CD4-positive, alpha-beta T cell treated with Interleukin-6 for 4 hours (primary cell): ENCODE measurements around the gene RPGRIP1L.
A peak's percentile ranks its signal among the peaks of the same experiment; 100 is the strongest.

ENCODE experiments used
- DNase-seq: peaks from one replicate; pipeline ENCODE4 v3.0.0-alpha.2; 2020; ENCODE audit warnings: mixed read lengths

RPGRIP1L gene

DNA sequence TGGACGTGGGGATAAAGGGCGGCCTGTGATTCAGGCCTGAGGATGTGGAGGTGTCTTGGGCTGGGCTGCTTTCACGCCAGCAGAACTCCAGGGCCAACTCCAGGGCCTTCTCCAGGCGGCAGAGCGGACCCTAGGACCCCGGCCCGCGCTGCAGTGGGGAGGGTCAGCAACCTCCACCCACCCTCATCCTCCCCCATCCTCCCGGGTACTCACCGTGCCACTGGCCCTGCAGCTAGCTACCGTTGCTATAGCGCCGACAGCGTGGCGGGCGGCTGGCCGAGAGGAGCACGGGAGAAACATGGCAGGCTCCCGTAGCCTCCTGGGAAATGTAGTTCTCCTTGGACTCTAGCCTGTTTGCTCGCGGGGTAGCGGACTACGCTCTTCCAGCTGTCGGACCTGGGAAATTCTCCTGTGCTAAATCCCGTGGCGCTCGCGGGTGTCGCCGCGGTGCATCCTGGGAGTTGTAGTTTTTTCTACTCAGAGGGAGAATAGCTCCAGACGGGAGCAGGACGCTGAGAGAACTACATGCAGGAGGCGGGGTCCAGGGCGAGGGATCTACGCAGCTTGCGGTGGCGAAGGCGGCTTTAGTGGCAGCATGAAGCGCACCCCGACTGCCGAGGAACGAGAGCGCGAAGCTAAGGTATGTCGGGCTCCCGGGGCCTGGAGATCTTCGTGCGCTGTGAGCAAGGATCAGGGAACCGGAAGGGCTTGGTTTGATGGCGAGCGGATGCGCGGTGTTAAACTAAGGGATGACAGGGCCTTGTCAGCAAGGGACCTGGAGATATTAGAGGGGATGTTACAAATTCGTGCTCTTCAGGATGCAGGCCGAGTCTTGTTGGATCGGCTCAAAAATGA, at the start of gene RPGRIP1L, which contains the start of gene FTO:
TSS of gene RPGRIP1L (minus strand) at position 270 of the 855 bp plus-strand sequence. CDS start 3,136 bp downstream, outside the sequence.
TSS of gene FTO (plus strand) at position 567 of the 855 bp plus-strand sequence.
- peak; percentile 99 for DNase-seq

DNA sequence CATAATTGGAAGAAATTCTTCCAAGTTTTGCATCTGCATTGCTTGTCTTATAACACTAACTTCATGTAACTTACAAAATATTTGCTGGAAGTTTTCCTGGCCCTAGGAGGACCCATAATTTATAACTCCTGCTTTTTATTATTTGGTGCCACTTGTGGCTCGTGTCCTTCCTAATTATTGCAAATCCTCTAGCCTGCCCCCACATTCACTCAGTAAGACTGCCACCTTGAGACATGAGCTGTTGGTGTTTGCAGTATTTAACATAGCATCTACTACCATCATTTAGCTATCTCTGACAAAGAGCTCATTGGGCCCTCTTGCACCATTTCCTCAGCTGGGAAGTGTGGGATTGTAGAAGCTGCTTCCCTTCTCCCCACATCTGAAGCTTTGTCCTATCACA, 49.8 kb upstream of the RPGRIP1L start:
- DNase-seq = no peak

DNA sequence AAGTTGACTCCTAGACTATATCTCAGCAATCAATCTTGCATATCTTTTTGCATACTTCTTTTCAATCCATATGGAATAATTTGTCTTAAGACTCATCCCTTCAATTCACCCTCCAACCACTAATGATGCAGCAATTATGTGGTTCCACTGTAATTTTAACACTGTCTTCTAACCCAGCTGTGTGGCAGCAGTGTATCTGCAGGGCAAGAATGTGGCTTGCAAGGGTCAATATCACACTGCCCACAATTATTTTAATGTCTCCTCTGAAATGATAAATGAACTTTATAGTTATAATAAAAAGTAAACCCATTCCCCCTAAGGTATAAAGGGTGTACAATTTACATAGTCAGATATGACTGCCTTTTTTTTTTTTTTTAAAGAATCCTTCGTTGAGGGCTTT, 48.9 kb upstream of the RPGRIP1L start:
- no peak for DNase-seq

DNA sequence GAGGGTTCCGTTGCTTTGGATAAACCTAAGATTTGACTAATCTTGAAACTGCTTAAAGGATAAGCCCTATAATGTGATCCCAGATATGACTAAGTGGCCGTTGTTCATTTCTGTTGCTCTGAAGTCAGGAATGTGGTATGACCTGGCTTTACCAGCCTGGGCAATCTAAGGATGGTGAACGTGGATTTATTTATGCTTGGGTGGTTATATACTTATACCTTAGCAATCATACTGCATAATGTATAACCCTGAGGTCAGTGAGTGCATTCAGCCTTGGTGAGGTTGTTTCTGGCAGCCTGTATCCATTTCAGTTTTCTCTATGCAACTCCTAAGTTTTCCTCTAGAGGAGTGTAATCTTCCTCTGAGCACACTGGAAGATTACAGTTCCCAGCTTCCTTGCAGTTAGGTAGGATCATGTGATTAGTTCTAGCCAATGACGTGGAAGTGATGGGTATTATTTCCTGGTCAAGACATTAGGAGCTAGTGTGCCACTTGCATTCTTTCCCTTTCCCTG, 42.2 kb upstream of the RPGRIP1L start:
- DNase-seq = no peak

DNA sequence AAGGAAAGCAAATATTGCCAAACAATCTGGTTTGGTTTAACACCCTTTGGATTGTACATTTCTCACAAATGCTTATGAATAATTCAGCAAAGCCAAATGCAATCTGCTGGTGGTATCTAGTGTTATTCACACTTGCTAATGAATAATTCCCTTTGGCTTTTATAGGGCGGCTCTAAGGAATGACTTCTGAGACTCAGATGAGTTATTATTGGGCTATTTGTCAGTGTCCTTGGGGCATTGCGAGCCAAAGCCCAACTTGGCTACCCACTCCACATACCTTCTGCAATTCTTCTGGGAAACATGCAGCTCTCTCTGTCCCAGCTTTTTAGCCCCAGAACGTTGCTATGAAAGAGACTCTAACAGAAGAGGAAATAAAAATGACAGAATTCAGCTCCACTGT, 41.4 kb upstream of the RPGRIP1L start:
- no peak for DNase-seq

DNA sequence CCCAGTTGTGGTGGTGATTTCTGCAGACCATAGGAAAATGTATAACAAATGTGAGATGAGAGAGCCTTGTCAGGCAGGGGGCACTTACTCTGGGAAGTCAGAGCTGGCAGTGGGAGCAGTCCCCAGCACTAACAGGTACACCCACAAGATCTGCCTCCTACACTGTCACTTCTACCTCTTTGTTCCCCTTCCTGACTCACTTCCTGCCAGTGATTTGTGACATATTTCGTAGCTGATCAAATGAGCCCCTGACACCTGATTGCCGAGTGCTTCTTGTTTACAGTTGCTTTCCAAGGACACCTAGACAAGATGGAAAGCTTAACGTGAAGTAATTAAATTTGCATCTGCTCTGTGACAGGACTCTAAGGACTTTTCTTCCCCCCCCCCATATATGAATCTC, 40.8 kb upstream of the RPGRIP1L start:
- peak; percentile 37 for DNase-seq

DNA sequence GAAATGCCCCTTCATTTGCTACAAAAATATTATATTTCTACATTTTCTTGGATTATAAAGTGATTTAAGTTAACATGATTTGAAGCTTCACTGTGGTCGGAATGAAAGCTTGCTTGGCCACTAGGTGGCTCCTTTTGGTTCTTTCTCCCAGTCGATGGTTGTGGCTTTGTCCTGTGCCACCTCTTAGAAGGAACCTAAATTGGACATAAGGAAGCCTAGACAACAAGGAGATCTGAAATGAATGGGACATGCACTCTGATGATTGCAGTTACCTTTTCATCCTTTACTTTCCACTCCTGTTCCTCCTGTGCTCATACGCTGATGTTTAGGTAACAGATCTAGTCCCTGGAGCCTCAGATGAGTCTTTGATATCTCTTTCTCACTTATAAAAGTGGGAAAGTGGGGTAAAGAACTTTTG, 39.5 kb upstream of the RPGRIP1L start:
- DNase-seq = peak; percentile 11

DNA sequence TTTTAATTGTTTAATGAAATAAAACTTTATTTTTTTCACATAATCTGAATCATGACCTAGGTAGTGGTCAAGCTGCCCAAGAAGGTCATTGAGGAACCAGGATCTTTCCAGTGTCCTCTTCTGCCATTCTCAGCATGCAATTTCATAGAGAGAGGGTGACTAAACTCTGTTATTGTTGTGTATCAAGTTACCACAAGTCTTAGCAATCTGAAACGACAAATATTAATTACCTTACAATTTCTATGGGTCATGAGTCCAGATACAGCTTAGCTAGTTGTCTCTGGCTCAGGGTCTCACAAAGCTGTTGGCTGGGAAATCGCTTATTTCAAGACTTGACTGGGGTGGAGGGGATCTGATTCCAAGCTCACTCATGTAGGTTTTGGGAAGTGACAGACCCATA, 37.9 kb upstream of the RPGRIP1L start:
- no peak for DNase-seq

DNA sequence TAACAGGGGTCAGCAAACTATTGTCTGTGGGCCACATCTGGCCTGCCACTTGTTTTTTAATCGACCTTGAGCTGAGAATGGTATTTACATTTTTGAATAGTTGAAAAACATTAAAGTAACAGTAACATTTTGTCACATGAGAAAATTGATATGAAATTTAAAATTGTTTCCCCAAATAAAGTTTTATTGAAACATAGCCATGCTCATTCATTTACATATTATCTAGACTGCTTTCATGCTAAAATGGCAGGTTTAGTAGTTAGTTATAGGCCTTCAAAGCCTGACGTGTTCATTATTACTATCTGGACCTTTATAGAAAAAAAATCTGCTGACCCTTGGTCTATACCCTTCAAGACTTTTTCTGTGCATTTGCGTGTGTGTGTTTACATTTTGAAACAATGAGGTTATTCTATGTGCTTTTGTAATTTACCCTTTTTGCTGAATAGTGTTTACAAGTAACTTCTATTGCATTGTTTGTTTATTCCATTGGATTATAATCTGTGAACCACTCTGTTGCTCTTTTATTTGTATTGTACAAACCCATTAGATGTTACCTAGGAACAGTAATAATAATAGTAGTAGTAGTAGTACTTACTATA, 37.4 kb upstream of the RPGRIP1L start:
- no peak for DNase-seq

DNA sequence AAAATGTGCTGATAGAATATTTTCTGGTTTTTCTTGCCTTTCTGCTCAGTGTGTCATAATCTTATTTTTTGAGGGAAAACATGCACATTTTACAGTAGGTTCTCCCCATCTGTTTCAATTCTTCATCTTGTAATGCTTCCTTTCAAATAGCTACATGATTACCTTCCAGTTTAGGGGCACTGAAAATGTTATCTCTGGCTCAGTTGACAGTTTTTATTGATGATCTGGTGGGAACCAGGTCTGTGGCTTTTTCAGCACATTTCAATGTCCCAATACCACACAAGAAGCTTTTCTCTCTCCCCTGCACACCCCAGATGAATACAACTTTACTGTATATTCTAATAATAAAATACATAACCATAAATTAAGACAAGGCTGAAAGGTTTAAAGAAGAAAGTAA, 36.8 kb upstream of the RPGRIP1L start:
- DNase-seq = no peak

DNA sequence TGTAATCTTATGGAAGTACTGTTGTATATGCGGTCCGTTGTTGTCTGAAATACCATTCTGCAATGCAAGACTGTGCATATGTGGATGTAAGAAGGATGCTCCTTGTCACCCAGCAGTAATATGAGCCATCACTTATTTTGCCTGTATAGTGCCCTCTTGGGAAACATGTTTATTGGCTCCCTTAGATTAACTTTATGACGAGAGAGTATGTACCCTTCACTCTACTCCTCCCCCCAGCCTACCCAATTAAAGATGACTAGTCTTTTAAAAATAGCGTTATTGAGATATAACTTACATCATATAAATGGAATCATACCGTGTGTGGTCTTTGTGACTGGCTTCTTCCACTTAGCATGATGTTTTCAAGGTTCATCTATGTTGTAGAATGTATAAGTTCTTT, 33.9 kb upstream of the RPGRIP1L start:
- DNase-seq = no peak

DNA sequence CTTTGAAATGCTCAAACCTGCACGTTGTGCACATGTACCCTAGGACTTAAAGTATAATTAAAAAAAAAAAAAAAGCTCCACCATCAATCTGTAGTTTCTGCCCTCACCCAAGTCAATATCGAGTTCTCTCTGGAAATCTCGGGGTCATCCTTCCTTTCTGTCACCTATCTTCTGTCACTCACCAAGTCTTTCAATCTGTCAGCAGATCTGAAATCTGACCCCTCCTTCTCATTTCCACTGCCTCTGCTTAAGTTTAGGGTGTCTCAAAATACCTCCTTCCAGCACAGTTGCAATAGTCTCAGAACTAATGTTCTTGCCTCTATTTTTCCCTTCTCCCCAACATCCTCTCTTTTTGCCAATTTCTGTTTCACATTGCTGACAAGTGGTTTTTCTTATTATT, 32.6 kb upstream of the RPGRIP1L start:
- DNase-seq = no peak

DNA sequence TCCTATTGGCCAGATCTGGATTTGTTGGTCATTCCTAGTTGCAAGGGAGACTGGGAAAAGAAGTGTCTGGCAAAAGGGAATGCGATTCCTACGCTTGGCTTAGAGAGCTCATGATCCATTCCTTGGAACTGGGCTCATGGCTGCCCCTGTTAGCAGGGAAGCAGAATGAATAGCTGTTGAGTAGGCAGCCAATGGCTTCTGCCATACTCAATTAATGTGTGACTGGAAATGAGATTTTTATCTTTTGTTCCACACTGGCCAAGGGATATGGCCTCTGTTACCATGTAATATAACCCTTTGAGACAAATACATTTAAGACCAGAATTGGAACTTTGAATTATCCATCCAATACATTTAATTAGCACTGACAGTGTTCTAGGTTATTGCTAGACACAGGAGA, 31.2 kb upstream of the RPGRIP1L start:
- DNase-seq = no peak

DNA sequence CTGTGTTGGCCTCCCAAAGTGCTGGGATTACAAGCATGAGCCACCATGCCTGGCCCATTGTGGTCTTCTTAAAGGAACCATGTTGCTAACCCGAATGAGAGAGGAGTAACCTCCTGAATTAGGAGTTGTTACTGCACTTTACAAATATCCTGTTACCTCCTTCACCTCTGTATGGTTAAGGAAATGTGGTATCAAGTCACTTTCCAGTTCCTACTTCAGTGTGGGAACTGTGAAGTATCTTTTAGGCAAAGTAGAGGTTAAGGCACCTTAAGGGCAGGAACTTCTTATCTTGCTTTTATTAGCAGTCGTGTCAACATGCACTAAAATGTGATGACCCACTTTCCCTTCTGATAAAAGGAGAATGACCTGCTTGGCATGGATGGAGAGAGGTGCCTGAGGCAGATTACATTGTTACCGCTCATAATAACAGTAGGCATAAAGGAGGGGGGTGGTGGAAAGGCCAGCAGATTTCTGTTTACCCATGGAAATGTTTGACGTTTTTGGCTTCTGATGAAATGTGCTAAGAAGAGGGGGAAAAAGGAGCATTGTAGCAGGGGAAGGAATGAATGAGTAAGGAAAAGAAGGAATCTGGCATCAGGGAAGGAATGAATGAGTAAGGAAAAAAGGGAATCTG, 28.8 kb upstream of the RPGRIP1L start:
- no peak for DNase-seq

DNA sequence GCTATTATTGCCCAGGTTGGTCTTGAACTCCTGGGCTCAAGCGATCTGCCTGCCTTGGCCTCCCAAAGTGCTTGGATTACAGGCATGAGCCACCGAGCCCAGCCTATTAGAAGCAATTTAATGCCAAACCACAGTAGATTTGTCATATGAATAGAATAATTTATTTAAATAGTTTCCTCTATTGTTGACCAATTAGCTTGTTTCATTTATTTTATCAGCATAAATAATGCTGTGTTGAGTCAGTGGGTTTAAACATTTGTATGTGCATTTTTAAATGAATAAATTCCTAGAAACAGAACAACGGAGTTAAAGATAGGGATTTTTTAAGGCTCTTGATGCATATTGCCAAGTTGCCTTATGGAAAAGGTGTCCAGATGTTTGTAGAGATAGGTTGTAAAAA, 27.0 kb upstream of the RPGRIP1L start:
- DNase-seq = no peak

DNA sequence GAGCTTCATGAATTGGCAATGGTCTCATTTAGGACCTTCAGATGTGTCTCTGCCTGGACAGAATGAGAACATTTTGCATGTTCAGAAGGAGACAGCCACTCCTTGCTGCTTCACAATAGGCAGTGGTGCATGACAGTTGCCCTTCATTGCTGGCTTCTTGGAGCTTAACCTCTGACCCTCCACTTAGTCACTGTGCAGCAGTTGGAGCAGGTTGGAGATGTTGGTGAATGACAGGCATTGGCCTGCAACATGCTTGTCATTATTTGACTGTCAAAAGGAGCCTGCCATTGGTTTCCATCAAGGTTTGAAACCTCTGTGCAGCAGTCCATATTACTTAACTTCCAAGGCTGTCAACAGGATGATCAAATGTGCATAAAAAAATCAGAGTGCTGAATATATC, 23.0 kb upstream of the RPGRIP1L start:
- DNase-seq = no peak

DNA sequence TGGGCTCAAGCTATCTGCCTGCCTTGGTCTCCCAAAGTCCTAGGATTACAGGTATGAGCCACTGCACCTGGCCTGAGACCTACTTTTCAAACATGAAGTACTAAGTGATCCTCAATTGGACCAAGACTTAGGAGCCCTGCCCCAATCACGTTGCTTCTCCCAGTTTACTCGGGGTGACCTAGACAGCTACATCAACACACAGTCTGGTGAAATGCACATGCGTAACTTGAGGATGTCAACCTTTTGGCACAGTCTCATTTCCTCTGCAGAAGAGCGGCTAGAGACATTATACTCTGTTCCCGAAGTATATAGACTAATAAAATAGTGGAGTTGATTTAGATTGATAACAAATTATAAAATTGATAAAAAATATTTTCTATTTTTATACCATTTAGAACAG, 17.4 kb upstream of the RPGRIP1L start:
- DNase-seq = no peak

DNA sequence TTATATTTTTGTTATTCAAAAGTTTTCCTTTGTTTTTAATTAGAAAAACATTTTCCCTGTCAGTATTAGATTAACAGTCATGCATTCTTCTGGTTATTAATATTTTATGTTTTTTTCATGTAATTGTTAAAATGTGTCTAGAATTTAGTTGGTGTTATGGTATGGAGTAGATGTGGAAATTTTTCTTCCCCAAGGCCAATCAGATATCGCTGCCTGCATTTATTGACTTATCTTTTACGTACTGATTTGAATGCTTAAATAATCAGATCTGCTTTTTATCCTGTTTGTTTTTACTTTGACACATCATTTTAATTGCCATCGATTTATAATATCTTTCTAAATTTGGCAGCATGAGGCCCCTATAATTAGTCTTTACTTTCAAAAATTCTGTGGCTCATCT, 13.9 kb upstream of the RPGRIP1L start:
- DNase-seq = no peak

DNA sequence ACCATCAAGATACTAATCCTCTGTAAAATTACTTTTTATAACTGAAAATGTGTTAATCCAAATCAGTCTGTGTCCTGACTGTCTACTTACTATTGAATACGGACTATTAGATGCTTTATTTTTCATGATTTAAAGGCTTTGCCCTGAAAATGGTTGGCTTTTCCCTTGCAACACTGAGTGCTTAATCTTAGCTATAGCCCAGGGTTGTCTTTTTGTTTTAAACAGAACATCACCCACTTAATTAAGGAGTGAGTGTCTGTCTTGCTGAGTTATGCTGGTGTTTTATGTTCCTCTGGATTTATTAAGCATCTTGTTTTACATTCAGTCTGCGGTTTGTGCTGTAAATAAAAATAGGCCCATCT, 11.3 kb upstream of the RPGRIP1L start:
- no peak for DNase-seq

DNA sequence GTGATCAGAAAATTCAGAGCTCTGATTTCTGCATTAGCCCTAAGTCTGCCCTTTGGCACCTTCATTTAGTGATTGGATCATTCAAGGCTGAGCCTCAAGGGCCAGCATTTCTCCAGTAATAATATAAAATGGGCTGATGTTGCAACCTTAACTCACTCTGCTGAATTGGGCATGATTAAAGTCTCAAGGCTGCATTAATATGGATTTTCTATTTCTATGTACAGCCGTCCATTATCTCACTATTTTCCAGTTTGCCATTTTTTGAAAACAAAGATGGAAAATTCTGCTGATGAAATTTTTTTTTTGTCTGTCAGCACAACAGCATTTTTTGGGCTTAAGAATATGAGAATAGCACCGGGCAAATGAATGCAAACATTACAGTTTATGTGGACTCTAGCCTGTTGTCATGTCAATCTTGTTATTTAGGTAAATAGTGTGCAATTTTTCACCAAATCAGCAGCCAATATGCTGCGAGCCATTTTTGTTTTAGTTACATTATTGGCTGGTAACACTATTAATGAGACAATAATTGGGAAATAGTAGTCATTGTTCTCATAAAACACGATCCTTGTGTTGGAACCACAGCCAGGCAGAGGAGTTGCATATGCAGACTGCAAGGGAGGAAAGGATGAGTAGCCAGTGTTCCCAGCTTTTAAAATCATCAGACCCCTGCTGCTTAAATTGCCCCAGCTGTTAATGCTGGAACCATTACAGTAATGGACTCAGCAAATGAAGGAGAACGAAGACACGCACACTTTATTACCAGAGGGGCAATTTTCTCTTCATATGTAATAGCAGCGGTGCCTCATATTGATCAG, 10.8 kb upstream of the RPGRIP1L start:
- DNase-seq = no peak

DNA sequence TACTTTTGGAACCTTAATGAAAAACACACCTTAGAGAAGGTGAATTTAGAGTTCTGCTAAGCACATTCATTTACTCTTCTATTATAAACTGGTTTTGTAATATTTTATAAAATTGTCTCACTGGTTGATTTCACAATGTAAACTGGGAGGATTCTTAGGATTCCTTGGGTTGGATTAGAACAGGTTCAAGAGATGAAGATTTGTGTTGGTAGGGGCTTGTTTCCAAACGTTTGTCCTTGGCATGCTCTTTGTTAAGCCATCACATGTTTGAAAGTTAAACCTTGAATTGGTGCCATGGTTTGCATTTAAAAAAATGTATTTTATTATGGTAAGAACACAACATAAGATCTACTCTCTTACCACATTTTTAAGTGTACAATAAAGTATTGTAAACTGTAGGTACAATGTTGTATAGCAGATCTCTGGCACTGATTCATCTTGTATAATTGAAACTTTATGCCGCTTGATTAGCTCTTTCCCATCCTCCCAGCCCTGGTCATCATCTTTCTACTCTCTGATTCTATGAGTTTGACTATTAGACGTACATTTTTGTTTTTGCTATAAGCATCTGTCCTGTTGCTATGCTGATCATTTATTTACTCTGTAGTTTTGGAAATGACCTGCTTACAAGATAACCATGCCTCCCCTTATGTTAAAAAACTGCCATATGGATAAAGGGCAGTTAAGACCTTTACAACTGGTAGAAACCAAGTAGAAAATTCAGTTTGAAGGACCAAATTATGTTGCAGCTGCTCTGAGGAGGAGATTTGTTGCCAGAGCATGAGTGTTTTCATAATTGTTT, 9.9 kb upstream of the RPGRIP1L start:
- DNase-seq = no peak

DNA sequence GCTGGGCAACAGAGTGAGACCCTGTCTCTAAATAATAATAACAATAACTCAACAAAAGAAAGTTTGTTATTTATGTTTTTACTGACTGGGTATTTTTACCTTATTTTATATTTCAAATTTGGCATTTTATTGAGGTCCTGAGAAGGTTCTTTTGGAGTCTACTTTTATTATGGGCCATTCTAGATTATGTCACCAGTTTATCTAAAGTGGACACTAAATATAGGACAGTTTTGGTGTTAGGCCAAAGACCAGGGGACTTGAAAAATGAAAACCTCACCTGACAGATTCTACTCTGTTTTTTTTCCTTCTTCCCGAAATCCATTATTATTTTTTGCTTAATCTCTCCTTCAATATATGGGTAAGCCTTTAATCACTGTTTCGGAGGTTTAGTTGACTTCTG, 8.4 kb upstream of the RPGRIP1L start:
- DNase-seq = no peak
